ENCODE data around the gene TEX51. TPM values are rescaled to one million over a fixed set of nuclear protein-coding genes. Genes with fewer than 3 reads are reported as not detected.

TEX51 gene
- total RNA-seq, 6 donors from 2014 or later, result not detected

GRCh38 chr2:126905991-126906390, 7.3 kb downstream of the TEX51 start:
- TF ChIP-seq POLR2AphosphoS5 (IDR thresholded peaks at IDR 0.05) (no peak), CTCF (IDR thresholded peaks at IDR 0.05) (no peak), EP300 (IDR thresholded peaks at IDR 0.05) (no peak), POLR2A (IDR thresholded peaks at IDR 0.05) (no peak)
- no peak for DNase-seq
- ATAC-seq (ENCODE audit: low FRiP score in 2 of 2), result no peak
- Histone ChIP-seq H3K27me3 (no peaks in the 10 kb centered on the region), H3K27ac (no peak overlapping the region), H3K9me3 (no peaks in the 10 kb centered on the region), H3K36me3 (no peaks in the 10 kb centered on the region), H3K4me3 (no peak overlapping the region), H3K4me1 (no peaks in the 10 kb centered on the region)
- 78 to 85% methylated on average over 5 of the region's 5 CpGs for WGBS, 2 donors

GRCh38 chr2:126906781-126907180, 8.1 kb downstream of the TEX51 start:
- DNase-seq (no peak), ATAC-seq (ENCODE audit: low FRiP score in 2 of 2) (no peak)
- H3K27ac ChIP-seq, result no peak overlapping the region
- TF ChIP-seq CTCF (IDR thresholded peaks at IDR 0.05), result no peak
- no peak for TF ChIP-seq POLR2AphosphoS5 (IDR thresholded peaks at IDR 0.05)
- TF ChIP-seq POLR2A (IDR thresholded peaks at IDR 0.05), result no peak
- TF ChIP-seq EP300 (IDR thresholded peaks at IDR 0.05), result no peak
- no peak overlapping the region for H3K4me3 ChIP-seq
- H3K4me1 ChIP-seq, result no peaks in the 10 kb centered on the region
- no peaks in the 10 kb centered on the region for H3K36me3 ChIP-seq
- WGBS, 2 donors, result 71 to 88% methylated on average over 6 of the region's 6 CpGs
- no peaks in the 10 kb centered on the region for H3K9me3 ChIP-seq
- no peaks in the 10 kb centered on the region for H3K27me3 ChIP-seq

GRCh38 chr2:126907671-126908070, 9.0 kb downstream of the TEX51 start:
- ATAC-seq (ENCODE audit: low FRiP score in 2 of 2) (no peak), DNase-seq (peak in 1 of 2 donors; percentile 13)
- Histone ChIP-seq H3K36me3 (no peaks in the 10 kb centered on the region), H3K9me3 (no peaks in the 10 kb centered on the region), H3K27ac (no peak overlapping the region), H3K4me3 (no peak overlapping the region), H3K27me3 (no peaks in the 10 kb centered on the region), H3K4me1 (no peaks in the 10 kb centered on the region)
- WGBS, 2 donors, result 55 to 79% methylated on average over 12 of the region's 12 CpGs
- no peak for TF ChIP-seq EP300 (IDR thresholded peaks at IDR 0.05)
- no peak for TF ChIP-seq POLR2AphosphoS5 (IDR thresholded peaks at IDR 0.05)
- TF ChIP-seq CTCF (IDR thresholded peaks at IDR 0.05), result no peak
- no peak for TF ChIP-seq POLR2A (IDR thresholded peaks at IDR 0.05)

- WGBS, 2 donors, result 50% methylated on average over 10 of the region's 10 CpGs
- no peaks in the 10 kb centered on the region for H3K9me3 ChIP-seq
- no peak overlapping the region for H3K27ac ChIP-seq
- H3K4me1 ChIP-seq, result no peaks in the 10 kb centered on the region
- DNase-seq (peak in 1 of 2 donors; percentile 22), ATAC-seq (ENCODE audit: low FRiP score in 2 of 2) (no peak)
- no peaks in the 10 kb centered on the region for H3K36me3 ChIP-seq
- H3K27me3 ChIP-seq, result no peaks in the 10 kb centered on the region
- TF ChIP-seq POLR2AphosphoS5 (IDR thresholded peaks at IDR 0.05), result no peak
- TF ChIP-seq POLR2A (IDR thresholded peaks at IDR 0.05), result no peak
- no peak for TF ChIP-seq CTCF (IDR thresholded peaks at IDR 0.05)
- no peak for TF ChIP-seq EP300 (IDR thresholded peaks at IDR 0.05)
- no peak overlapping the region for H3K4me3 ChIP-seq
Observed at GRCh38 chr2:126908721-126909177, 10.1 kb downstream of the TEX51 start.

- DNase-seq (no peak), ATAC-seq (ENCODE audit: low FRiP score in 2 of 2) (no peak)
- H3K27ac ChIP-seq, result no peak overlapping the region
- H3K27me3 ChIP-seq, result no peaks in the 10 kb centered on the region
- H3K4me3 ChIP-seq, result no peak overlapping the region
- no peaks in the 10 kb centered on the region for H3K36me3 ChIP-seq
- no peak for TF ChIP-seq POLR2AphosphoS5 (IDR thresholded peaks at IDR 0.05)
- TF ChIP-seq EP300 (IDR thresholded peaks at IDR 0.05), result no peak
- no peak for TF ChIP-seq CTCF (IDR thresholded peaks at IDR 0.05)
- TF ChIP-seq POLR2A (IDR thresholded peaks at IDR 0.05), result no peak
- no peaks in the 10 kb centered on the region for H3K4me1 ChIP-seq
- 60 to 79% methylated on average over 6 of the region's 6 CpGs for WGBS, 2 donors
- no peaks in the 10 kb centered on the region for H3K9me3 ChIP-seq
Observed at GRCh38 chr2:126909366-126909765, 10.7 kb downstream of the TEX51 start.

Measured in upper lobe of left lung (tissue), 6 donors.